NCI-H2107 treated with DMSO at 0.1 percent for 48 hours (cell line): ENCODE data around the gene STX1B.

Experiments
- DNase-seq: peaks from one replicate; lab custom pipeline; 2025; ENCODE audit not compliant: unreplicated experiment; lab: John Stamatoyannopoulos, UW

STX1B gene

GRCh38 chr16:30996985-30997724 lies 13.3 kb downstream of the STX1B start:
- no peak for DNase-seq

GRCh38 chr16:30996324-30996984 lies 14.0 kb downstream of the STX1B start:
- no peak for DNase-seq

DNA sequence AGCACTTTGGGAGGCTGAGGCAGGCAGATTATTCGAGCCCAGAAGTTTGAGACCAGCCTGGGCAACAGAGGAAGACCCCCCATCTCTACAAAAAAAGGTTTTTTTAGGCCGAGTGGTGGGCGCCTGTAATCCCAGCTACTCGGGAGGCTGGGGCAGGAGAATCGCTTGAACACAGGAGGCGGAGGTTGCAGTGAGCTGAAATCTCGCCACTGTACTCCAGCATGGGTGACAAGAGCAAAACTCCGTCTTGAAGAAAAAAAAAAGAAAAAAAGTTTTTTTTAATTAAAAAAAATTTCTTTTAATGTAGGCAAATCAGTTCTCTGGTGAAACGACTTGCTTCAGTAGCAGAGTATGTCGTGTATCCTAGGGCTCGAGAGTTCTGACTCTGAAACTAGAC lies 14.5 kb downstream of the STX1B start:
- no peak for DNase-seq

- no peak for DNase-seq
Measured at GRCh38 chr16:30992931-30993816, 17.3 kb downstream of the STX1B start.

DNA sequence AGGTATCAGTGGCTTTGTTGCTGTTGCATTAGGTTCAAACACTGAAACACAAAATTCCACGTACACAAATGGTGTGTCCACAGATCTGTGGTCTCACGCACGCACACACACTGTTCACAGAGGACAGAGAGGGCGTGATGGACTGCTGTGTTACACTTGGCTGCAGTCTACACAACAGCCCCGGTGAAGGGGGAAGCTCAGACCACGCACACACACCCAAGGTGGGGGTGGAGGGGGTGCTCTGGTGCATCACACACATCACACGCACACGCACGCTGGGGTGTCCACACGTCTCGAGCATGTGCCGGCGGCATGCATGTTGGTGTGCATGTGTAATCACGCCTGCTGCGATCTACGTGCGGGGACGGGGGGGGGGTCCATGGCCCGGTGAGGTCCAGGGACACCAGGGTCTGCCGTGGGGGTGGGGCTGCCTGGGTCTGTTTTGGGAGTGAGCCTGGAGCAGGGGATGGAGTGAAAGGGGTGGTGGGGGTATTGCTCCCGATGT lies 18.1 kb downstream of the STX1B start:
- DNase-seq: no peak

DNA sequence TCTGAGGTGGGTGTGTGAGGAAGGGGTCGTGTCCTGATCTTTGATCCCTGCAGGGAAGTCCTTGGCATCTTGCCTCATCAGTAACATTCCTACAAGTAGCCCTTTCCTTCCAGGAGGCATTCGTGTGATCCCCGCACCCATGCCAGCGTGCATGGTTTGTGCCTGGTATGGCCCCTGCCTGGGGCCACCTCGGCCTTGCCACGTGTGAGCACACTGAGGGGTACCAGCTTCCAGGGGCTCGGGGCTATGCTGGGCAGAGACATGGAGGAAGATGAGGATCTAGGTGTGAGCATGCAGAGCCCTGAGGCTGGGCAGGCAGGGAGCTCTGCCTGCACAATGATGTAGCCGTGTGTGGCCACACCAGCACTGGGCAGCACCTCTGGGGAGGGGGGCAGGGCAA lies 19.4 kb downstream of the STX1B start:
- no peak for DNase-seq

- DNase-seq: no peak
Measured at GRCh38 chr16:30990105-30990504, 20.3 kb downstream of the STX1B start.

DNA sequence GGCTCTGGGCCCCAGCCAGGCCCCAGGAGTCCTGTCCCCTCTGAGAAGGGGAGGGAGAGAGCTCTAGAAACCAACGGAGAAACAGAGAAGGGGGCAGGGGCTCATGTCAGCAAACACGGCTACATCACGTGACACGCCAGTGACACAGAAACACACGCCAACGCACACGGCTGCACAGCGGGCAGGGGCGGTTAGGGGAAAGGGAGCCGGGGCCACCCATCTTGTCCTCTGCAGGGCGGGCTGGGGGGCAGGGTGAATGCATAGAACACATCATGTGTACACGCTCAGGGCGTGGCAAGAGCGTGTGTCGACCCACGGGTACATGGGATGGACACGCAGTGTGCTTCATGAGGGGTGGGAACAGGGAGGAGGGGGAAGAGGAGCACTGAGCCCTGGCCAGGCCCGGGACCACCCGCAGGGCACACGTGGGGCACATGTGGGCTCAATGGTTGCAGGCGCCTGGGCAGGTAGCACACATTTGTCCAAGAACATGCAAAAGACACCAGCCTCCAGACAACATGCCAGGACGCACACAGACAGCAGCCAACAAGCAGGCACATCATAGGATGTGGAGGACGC lies 20.9 kb downstream of the STX1B start:
- DNase-seq: no peak

DNA sequence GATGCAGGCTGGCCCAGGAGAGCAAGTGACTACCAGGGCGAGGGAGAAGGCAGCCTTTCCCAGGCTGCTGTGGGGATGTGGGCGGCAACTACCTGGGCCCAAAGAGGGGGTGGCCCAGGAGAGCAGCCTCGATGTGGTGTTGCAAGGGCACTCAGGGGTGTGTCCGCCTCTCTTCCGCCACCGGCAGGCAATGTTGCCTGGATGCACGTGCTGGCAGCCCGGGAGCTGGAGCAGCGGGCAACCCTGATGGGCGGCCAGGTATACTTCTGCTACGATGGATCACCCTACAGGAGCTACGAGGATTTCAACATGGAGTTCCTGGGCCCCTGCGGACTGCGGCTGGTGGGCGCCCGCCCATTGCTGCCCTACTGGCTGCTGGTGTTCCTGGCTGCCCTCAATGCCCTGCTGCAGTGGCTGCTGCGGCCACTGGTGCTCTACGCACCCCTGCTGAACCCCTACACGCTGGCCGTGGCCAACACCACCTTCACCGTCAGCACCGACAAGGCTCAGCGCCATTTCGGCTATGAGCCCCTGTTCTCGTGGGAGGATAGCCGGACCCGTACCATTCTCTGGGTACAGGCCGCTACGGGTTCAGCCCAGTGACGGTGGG lies 22.8 kb downstream of the STX1B start:
- DNase-seq: no peak

DNA sequence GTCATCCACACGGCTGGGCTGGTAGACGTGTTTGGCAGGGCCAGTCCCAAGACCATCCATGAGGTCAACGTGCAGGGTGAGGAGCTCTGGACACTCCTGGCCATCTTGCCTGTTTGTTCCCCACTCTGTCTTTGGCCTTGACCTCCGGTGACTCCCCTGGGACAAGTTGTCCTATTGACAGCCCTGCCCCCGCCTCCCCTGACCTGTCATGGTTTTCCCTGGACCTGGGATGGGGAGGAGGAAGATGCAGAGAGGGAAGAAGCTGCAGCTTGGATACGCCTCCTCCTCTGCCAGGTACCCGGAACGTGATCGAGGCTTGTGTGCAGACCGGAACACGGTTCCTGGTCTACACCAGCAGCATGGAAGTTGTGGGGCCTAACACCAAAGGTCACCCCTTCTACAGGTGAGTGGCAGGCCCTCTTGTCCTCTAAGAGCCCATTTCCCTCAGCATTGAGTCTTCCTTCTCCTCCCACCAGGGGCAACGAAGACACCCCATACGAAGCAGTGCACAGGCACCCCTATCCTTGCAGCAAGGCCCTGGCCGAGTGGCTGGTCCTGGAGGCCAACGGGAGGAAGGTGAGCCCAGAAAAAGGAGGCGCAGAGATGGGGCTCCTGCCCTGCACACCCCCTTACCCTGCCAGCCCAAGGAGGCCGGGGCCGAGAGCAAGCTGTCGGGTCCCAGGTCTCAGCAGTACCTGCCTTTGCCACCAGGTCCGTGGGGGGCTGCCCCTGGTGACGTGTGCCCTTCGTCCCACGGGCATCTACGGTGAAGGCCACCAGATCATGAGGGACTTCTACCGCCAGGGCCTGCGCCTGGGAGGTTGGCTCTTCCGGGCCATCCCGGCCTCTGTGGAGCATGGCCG lies 24.1 kb downstream of the STX1B start:
- no peak for DNase-seq

- DNase-seq: peak; percentile 76
Measured at GRCh38 chr16:30985401-30986128, 24.9 kb downstream of the STX1B start.

GRCh38 chr16:30984669-30985400 lies 25.6 kb downstream of the STX1B start, which contains the start of gene HSD3B7:
HSD3B7 (plus strand) TSS chr16:30985207; CDS start chr16:30985659, 452 bp downstream.
- DNase-seq: peak; percentile 53

- DNase-seq: no peak
Measured at GRCh38 chr16:30983898-30984610, 26.4 kb downstream of the STX1B start.

- DNase-seq: no peak
Measured at GRCh38 chr16:30983289-30983889, 27.0 kb downstream of the STX1B start.

DNA sequence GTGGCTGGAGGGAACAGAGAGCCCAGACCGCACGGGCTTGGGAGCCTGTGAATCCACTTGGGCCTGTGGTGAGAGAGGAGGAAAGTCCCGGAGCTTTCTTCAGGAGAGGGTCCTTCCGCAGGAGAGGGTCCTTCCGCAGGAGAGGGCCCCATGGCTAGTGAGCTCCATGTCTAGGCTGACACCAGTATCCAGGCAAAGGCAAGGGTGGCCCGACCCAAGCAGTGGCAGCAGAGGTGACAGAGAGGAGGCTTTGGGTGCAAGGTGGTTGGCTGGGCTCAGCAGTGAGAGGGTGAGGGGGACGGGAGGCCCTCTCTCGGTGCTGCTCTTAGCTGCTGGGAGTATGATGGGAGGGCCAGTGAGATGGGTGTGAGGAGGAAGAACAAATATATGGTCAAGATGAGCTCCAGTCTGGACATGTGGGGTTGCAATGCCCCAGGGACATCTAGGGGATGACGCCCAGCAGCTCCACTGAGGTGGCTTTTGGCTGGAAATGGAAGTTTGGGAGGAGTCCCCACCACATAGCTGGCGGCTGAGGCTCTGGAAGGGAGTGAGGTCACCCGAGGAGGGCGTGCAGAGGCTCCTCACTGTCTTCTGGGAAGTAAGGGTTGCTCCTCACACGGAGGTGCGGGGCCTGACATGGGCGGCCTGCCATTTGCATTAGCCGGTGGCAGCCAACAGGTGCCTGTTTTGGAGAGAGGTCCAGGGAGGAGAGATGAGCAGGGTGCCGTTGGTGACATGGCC lies 27.7 kb downstream of the STX1B start:
- no peak for DNase-seq

GRCh38 chr16:30980959-30981358 lies 29.5 kb downstream of the STX1B start:
- DNase-seq: no peak

DNA sequence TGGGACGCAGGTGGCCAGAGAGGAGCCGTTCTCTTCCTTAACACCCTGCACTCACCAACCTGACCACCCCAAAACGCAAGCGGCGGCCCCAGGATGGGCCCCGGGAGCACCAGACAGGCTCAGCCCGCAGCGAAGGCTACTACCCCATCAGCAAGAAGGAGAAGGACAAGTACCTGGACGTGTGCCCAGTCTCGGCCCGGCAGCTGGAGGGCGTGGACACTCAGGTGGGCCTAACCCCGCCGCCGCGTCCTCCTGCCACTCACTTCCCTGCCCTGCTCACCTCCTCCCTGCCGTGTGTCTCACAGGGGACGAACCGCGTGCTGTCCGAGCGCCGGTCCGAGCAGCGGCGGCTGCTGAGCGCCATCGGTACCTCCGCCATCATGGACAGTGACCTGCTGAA lies 30.0 kb downstream of the STX1B start:
- DNase-seq: no peak
